Nephron (organoid): ENCODE results near the gene HESX1.
A peak's percentile ranks its signal among the peaks of the same experiment; 100 is the strongest.

Experiments used
- H3K27ac Mint-ChIP-seq, 3 experiments: 2 replicates each; pipeline ENCODE4 v1.8.0; 2020; ENCODE audit warnings: mixed read lengths in 3 of 3, mild to moderate bottlenecking in 2 of 3, moderate library complexity in 1 of 3
- H3K27me3 Mint-ChIP-seq: 2 replicates; pipeline ENCODE4 v1.8.0; 2021; ENCODE audit warnings: low read depth, mild to moderate bottlenecking, moderate library complexity, mixed read lengths
- H3K36me3 Mint-ChIP-seq: 2 replicates; pipeline ENCODE4 v1.8.0; 2020; ENCODE audit warnings: low read depth, mixed read lengths
- H3K4me1 Mint-ChIP-seq: 2 replicates; pipeline ENCODE4 v1.8.0; 2020; ENCODE audit warnings: mixed read lengths
- H3K4me3 Mint-ChIP-seq, 3 experiments: 2 replicates each; pipeline ENCODE4 v1.8.0; 2020; ENCODE audit warnings: mild to moderate bottlenecking in 3 of 3, mixed read lengths in 3 of 3, moderate library complexity in 2 of 3
- H3K9me3 Mint-ChIP-seq: 2 replicates; pipeline ENCODE4 v1.8.0; 2020; ENCODE audit warnings: mixed read lengths
- CTCF ChIP-seq, 3 experiments: fragments of 200-600 bp; sonication (generic); IDR thresholded peaks; one replicate each; pipeline ENCODE4 v1.5.0; 2021; ENCODE audit warnings: antibody characterized with exemption in 3 of 3; ENCODE audit not compliant: unreplicated experiment in 3 of 3

Gene HESX1

GRCh38 chr3:57199895-57200297, at the start of gene HESX1:
HESX1 (minus strand) TSS chr3:57199978; CDS start chr3:57199918, 60 bp downstream.
- no peaks in the 10 kb centered on the region for H3K4me1 Mint-ChIP-seq
- no peak within 1 kb of the TSS for H3K4me3 Mint-ChIP-seq
- no peaks in the 10 kb centered on the region for H3K27me3 Mint-ChIP-seq
- no peak within 1 kb of the TSS for H3K27ac Mint-ChIP-seq
- no peaks in the 10 kb centered on the region for H3K36me3 Mint-ChIP-seq
- TF ChIP-seq CTCF (IDR thresholded peaks at IDR 0.05; ENCODE audit: unreplicated experiment in 3 of 3), result no peak
- H3K9me3 Mint-ChIP-seq, result no peaks in the 10 kb centered on the region

- Mint-ChIP-seq H3K36me3 (peaks cover 74% of the 10 kb centered on the region), H3K27ac (no peak overlapping the region), H3K9me3 (no peaks in the 10 kb centered on the region), H3K27me3 (no peaks in the 10 kb centered on the region), H3K4me1 (no peaks in the 10 kb centered on the region), H3K4me3 (no peak overlapping the region)
- no peak for TF ChIP-seq CTCF (IDR thresholded peaks at IDR 0.05; ENCODE audit: unreplicated experiment in 3 of 3)
Observed at GRCh38 chr3:57244946-57245345, 45.2 kb upstream of the HESX1 start.

GRCh38 chr3:57234613-57235575, 35.1 kb upstream of the HESX1 start:
- Mint-ChIP-seq H3K4me1 (peaks cover 6% of the 10 kb centered on the region), H3K4me3 (no peak overlapping the region), H3K27me3 (no peaks in the 10 kb centered on the region), H3K9me3 (no peaks in the 10 kb centered on the region), H3K36me3 (peaks cover 22% of the 10 kb centered on the region), H3K27ac (no peak overlapping the region)
- no peak for TF ChIP-seq CTCF (IDR thresholded peaks at IDR 0.05; ENCODE audit: unreplicated experiment in 3 of 3)

GRCh38 chr3:57233799-57234198, 34.0 kb upstream of the HESX1 start:
- H3K36me3 Mint-ChIP-seq, result peaks cover 12% of the 10 kb centered on the region
- no peaks in the 10 kb centered on the region for H3K27me3 Mint-ChIP-seq
- H3K9me3 Mint-ChIP-seq, result no peaks in the 10 kb centered on the region
- no peak for TF ChIP-seq CTCF (IDR thresholded peaks at IDR 0.05; ENCODE audit: unreplicated experiment in 3 of 3)
- H3K27ac Mint-ChIP-seq, result no peak overlapping the region
- no peak overlapping the region for H3K4me3 Mint-ChIP-seq
- peaks cover 13% of the 10 kb centered on the region for H3K4me1 Mint-ChIP-seq

GRCh38 chr3:57230006-57230405, 30.2 kb upstream of the HESX1 start:
- H3K36me3 Mint-ChIP-seq, result no peaks in the 10 kb centered on the region
- H3K9me3 Mint-ChIP-seq, result no peaks in the 10 kb centered on the region
- TF ChIP-seq CTCF (IDR thresholded peaks at IDR 0.05; ENCODE audit: unreplicated experiment in 3 of 3), result no peak
- no peak overlapping the region for H3K27ac Mint-ChIP-seq
- peaks cover 30% of the 10 kb centered on the region for H3K4me1 Mint-ChIP-seq
- no peaks in the 10 kb centered on the region for H3K27me3 Mint-ChIP-seq
- peak overlapping the region; percentile 63 to 92 (median 73) for H3K4me3 Mint-ChIP-seq
